Suprapubic skin (tissue), 4 donors: ENCODE results near the gene MYH10. TPM values are rescaled to one million over a fixed set of nuclear protein-coding genes. Genes with fewer than 3 reads are reported as not detected.
A peak's percentile ranks its signal among the peaks of the same experiment; 100 is the strongest.

Source experiments
- DNase-seq, 2 donors: peaks; one replicate each; pipeline ENCODE4 v3.0.0-alpha.2; 2019; ENCODE audit warnings: low spot score in 2 of 2
- H3K27ac ChIP-seq: fragments of 200-600 bp; sonication (generic); one replicate; pipeline ENCODE4 v1.5.1; 2019
- H3K27me3 ChIP-seq: fragments of 200-600 bp; sonication (generic); one replicate; pipeline ENCODE4 v1.5.1; 2019
- H3K36me3 ChIP-seq: fragments of 200-600 bp; sonication (generic); one replicate; pipeline ENCODE4 v1.5.1; 2019
- H3K4me1 ChIP-seq: fragments of 200-600 bp; sonication (generic); one replicate; pipeline ENCODE4 v1.5.1; 2019
- H3K4me3 ChIP-seq: fragments of 200-600 bp; sonication (generic); one replicate; pipeline ENCODE4 v1.5.1; 2019; ENCODE audit warnings: mild to moderate bottlenecking
- H3K9me3 ChIP-seq: fragments of 200-600 bp; sonication (generic); one replicate; pipeline ENCODE4 v1.5.1; 2019
- EP300 ChIP-seq: sonication (generic); formaldehyde crosslinking; IDR thresholded peaks from one replicate; pipeline ENCODE4 v1.6.1; 2017; ENCODE audit warnings: antibody characterized with exemption
- POLR2A ChIP-seq, 2 donors: fragments of 450-650 bp; IDR thresholded peaks; one replicate each; pipeline ENCODE4 v1.6.1; 2017; ENCODE audit warnings: antibody characterized with exemption in 2 of 2, mild to moderate bottlenecking in 2 of 2, moderate library complexity in 2 of 2
- POLR2AphosphoS5 ChIP-seq, 3 donors: sonication (generic); formaldehyde crosslinking; IDR thresholded peaks; one replicate each; pipeline ENCODE4 v1.6.1; 2017; ENCODE audit warnings: antibody characterized with exemption in 3 of 3
- WGBS: methylation state at CpG from one replicate; pipeline ENCODE4 v1.1.5; 2018; 5-methylcytosine and 5-hydroxymethylcytosine counted together
- total RNA-seq, 4 donors: library from RNA; depleted of rRNA; stranded (reverse); fragments of >200 nt; gene quantifications; one replicate each; pipeline ENCODE4 v1.1.0, GENCODE V29; 2016
- TF ChIP-seq, protein P1 (sequence below), 2 donors: fragments of 200-600 bp in 1 of 2; fragments of 450-650 bp in 1 of 2; sonication (generic) in 1 of 2; IDR thresholded peaks; one replicate each; pipeline ENCODE4 v1.5.1; 2016 to 2019; ENCODE audit warnings: antibody characterized with exemption in 2 of 2, mild to moderate bottlenecking in 1 of 2, moderate library complexity in 1 of 2

MYH10 gene
- total RNA-seq, 4 donors from 2014 or later = 9.5 to 18.3 (median 13.2) TPM

DNA sequence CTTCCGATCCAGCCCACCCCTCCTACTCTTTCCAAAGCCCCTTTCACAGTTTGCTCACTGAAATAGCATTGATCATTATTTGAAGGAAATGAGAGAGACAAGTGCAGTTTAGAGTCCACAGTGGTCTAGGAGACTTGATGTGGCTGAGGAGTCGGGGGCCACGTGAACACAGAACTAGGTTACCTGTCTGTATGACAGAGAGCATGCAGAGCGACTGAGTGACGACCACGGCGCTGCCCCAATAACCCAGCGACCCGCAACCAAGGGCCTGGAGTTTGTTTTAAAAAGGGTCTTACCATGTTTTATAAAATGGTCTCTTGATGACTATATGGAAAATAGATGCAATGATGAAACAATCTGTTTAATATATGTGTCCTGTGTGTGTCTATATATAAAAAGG, 155.3 kb downstream of the MYH10 start:
- Histone ChIP-seq H3K36me3 (peaks cover 69% of the 10 kb centered on the region), H3K27ac (no peak overlapping the region), H3K4me3 (no peak overlapping the region), H3K27me3 (no peaks in the 10 kb centered on the region), H3K4me1 (peaks cover 20% of the 10 kb centered on the region), H3K9me3 (no peaks in the 10 kb centered on the region)
- 95% methylated on average over 9 of the region's 9 CpGs for WGBS
- no peak for DNase-seq
- TF ChIP-seq EP300 (no peak), POLR2AphosphoS5 (IDR thresholded peaks at IDR 0.05) (no peak), POLR2A (IDR thresholded peaks at IDR 0.05) (no peak)
- TF ChIP-seq, protein P1, sequence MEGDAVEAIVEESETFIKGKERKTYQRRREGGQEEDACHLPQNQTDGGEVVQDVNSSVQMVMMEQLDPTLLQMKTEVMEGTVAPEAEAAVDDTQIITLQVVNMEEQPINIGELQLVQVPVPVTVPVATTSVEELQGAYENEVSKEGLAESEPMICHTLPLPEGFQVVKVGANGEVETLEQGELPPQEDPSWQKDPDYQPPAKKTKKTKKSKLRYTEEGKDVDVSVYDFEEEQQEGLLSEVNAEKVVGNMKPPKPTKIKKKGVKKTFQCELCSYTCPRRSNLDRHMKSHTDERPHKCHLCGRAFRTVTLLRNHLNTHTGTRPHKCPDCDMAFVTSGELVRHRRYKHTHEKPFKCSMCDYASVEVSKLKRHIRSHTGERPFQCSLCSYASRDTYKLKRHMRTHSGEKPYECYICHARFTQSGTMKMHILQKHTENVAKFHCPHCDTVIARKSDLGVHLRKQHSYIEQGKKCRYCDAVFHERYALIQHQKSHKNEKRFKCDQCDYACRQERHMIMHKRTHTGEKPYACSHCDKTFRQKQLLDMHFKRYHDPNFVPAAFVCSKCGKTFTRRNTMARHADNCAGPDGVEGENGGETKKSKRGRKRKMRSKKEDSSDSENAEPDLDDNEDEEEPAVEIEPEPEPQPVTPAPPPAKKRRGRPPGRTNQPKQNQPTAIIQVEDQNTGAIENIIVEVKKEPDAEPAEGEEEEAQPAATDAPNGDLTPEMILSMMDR (IDR thresholded peaks at IDR 0.05) = no peak

GRCh38 chr17:8474826-8475225, 155.7 kb downstream of the MYH10 start:
- TF ChIP-seq EP300 = no peak
- TF ChIP-seq POLR2A (IDR thresholded peaks at IDR 0.05) = no peak
- TF ChIP-seq POLR2AphosphoS5 (IDR thresholded peaks at IDR 0.05) = no peak
- WGBS = 79% methylated on average over 12 of the region's 15 CpGs
- H3K9me3 ChIP-seq = no peaks in the 10 kb centered on the region
- H3K4me1 ChIP-seq = peaks cover 18% of the 10 kb centered on the region
- H3K27me3 ChIP-seq = no peaks in the 10 kb centered on the region
- no peak for DNase-seq
- H3K4me3 ChIP-seq = no peak overlapping the region
- H3K36me3 ChIP-seq = peaks cover 69% of the 10 kb centered on the region
- no peak overlapping the region for H3K27ac ChIP-seq

DNA sequence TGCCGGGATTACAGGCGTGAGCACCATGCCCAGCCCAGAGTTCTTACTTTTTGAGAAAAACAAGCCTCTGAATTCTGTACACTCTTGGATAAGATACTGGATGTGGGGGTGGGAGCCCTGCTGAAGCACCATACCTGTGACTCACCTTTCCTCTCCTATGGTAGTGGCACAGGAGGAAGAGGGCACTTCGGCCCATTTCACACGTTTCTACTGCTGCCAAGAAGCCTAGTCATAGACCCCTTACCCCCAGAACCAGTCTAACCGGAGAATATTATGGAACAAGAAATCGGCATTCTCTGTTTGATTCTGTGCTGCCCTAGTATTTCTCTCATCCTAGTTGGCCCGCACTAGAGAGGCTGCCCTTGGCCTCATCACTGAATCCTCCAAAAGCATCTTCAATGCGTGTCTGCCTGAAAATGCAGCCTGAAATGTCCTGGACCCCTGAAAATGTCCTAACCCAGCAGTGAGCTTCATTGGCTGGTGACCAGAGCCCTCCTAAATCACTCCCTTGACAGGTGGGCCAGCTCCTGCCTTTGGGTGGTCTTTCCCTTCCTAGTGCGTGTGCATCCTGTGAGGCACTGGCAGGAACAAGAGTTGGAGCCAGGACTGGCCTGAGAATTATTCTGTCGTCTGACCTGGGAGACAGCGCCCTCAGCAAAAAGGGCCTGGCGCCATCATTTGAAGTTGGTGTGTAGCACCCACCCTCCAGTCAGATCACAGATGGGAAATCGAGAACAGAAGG, 156.9 kb downstream of the MYH10 start:
- 88% methylated on average over 13 of the region's 13 CpGs for WGBS
- Histone ChIP-seq H3K27me3 (no peaks in the 10 kb centered on the region), H3K27ac (no peak overlapping the region), H3K4me3 (no peak overlapping the region), H3K4me1 (peaks cover 12% of the 10 kb centered on the region), H3K9me3 (no peaks in the 10 kb centered on the region), H3K36me3 (peaks cover 71% of the 10 kb centered on the region)
- DNase-seq = no peak
- TF ChIP-seq, protein P1 (IDR thresholded peaks at IDR 0.05) = no peak
- TF ChIP-seq EP300 = no peak
- TF ChIP-seq POLR2A (IDR thresholded peaks at IDR 0.05) = no peak
- no peak for TF ChIP-seq POLR2AphosphoS5 (IDR thresholded peaks at IDR 0.05)

DNA sequence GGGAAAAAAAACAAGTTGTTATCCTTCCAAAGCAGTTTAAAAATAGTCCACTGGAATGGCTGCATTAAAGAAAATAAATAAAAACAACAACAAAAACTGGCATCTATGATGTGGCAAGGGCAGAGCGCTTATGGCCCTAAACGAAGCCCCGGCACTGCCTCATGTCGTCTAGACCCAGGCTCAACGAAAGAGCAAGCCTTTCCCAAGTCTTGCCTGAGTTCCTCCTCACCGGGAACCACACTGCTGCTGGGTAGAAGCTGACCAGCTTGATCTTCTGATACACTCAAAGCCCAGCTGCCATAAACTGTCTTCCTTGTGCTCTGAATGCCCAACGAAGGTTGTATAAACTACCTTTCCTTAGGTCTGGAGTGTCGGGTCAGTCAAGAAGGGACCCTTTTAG, 157.9 kb downstream of the MYH10 start:
- no peaks in the 10 kb centered on the region for H3K9me3 ChIP-seq
- H3K27me3 ChIP-seq = no peaks in the 10 kb centered on the region
- TF ChIP-seq EP300 = no peak
- TF ChIP-seq, protein P1 (IDR thresholded peaks at IDR 0.05) = no peak
- no peak for TF ChIP-seq POLR2AphosphoS5 (IDR thresholded peaks at IDR 0.05)
- TF ChIP-seq POLR2A (IDR thresholded peaks at IDR 0.05) = no peak
- no peak overlapping the region for H3K27ac ChIP-seq
- H3K4me1 ChIP-seq = peaks cover 12% of the 10 kb centered on the region
- peaks cover 70% of the 10 kb centered on the region for H3K36me3 ChIP-seq
- 90% methylated on average over 8 of the region's 8 CpGs for WGBS
- no peak for DNase-seq
- no peak overlapping the region for H3K4me3 ChIP-seq

- WGBS = 59% methylated on average over 8 of the region's 20 CpGs
- no peak for DNase-seq
- Histone ChIP-seq H3K36me3 (peaks cover 65% of the 10 kb centered on the region), H3K4me3 (no peak overlapping the region), H3K4me1 (peaks cover 26% of the 10 kb centered on the region), H3K27me3 (no peaks in the 10 kb centered on the region), H3K27ac (peak overlapping the region; percentile 37), H3K9me3 (no peaks in the 10 kb centered on the region)
- peak in 1 of 3 donors; percentile 30 for TF ChIP-seq POLR2AphosphoS5 (IDR thresholded peaks at IDR 0.05)
- TF ChIP-seq POLR2A (IDR thresholded peaks at IDR 0.05) = no peak
These were observed 160.0 kb downstream of the MYH10 start for GRCh38 chr17:8470447-8471047.

- Histone ChIP-seq H3K4me3 (no peak overlapping the region), H3K36me3 (peaks cover 62% of the 10 kb centered on the region)
- 59% methylated on average over 12 of the region's 12 CpGs for WGBS
These were observed 160.6 kb downstream of the MYH10 start for GRCh38 chr17:8469964-8470363.

More at GRCh38 chr17:8469964-8470363, 160.6 kb downstream of the MYH10 start:
- no peaks in the 10 kb centered on the region for H3K27me3 ChIP-seq
- peaks cover 32% of the 10 kb centered on the region for H3K4me1 ChIP-seq
- H3K27ac ChIP-seq = peak overlapping the region; percentile 37
- no peak for DNase-seq
- no peaks in the 10 kb centered on the region for H3K9me3 ChIP-seq
- TF ChIP-seq EP300 (no peak), POLR2A (IDR thresholded peaks at IDR 0.05) (no peak), POLR2AphosphoS5 (IDR thresholded peaks at IDR 0.05) (no peak)
- TF ChIP-seq, protein P1 (IDR thresholded peaks at IDR 0.05) = no peak
